OCI-LY1 (cell line): Measurements from ENCODE around the gene TPH1.

Experiments used
- H2AFZ ChIP-seq: fragments of 200-600 bp; sonication (generic), shearing (Covaris generic); 2 replicates; pipeline ENCODE4 v1.6.0; 2014; ENCODE audit warnings: antibody characterized with exemption, mild to moderate bottlenecking, low read length
- H3F3A ChIP-seq: fragments of 200-600 bp; sonication (generic), shearing (Covaris generic); 2 replicates; pipeline ENCODE4 v1.6.0; 2014; ENCODE audit warnings: mild to moderate bottlenecking, antibody characterized with exemption, low read length, moderate library complexity; ENCODE audit not compliant: insufficient read depth
- H3K27ac ChIP-seq: fragments of 200-600 bp; sonication (generic); 2 replicates; pipeline ENCODE4 v1.5.1; 2014; ENCODE audit warnings: low read length, mixed run types, mild to moderate bottlenecking, low read depth; ENCODE audit not compliant: poor library complexity, severe bottlenecking
- H3K27me3 ChIP-seq: fragments of 200-600 bp; sonication (generic); 2 replicates; pipeline ENCODE4 v1.6.0; 2014; ENCODE audit warnings: antibody characterized with exemption, mild to moderate bottlenecking, low read length, moderate library complexity; ENCODE audit not compliant: insufficient read depth
- H3K36me3 ChIP-seq: fragments of 200-600 bp; sonication (generic); 2 replicates; pipeline ENCODE4 v1.6.1; 2014; ENCODE audit warnings: mild to moderate bottlenecking, antibody characterized with exemption, low read length, moderate library complexity, mixed read lengths; ENCODE audit not compliant: insufficient read depth
- H3K4me1 ChIP-seq: fragments of 200-600 bp; sonication (generic); 2 replicates; pipeline ENCODE4 v1.5.1; 2014; ENCODE audit warnings: mild to moderate bottlenecking, low read length, moderate library complexity; ENCODE audit not compliant: insufficient read depth, severe bottlenecking
- H3K4me2 ChIP-seq: fragments of 200-600 bp; sonication (generic), shearing (Covaris generic); 2 replicates; pipeline ENCODE4 v1.6.1; 2014; ENCODE audit warnings: low read length
- H3K4me3 ChIP-seq: fragments of 200-600 bp; sonication (generic); 2 replicates; pipeline ENCODE4 v1.5.1; 2014; ENCODE audit warnings: low read length, low read depth, mild to moderate bottlenecking, mixed read lengths; ENCODE audit not compliant: poor library complexity, severe bottlenecking
- H3K79me2 ChIP-seq: fragments of 200-600 bp; shearing (Covaris generic); 2 replicates; pipeline ENCODE4 v1.6.1; 2016; ENCODE audit warnings: mixed run types, low read length, mixed read lengths; ENCODE audit not compliant: insufficient read depth
- H3K9ac ChIP-seq: fragments of 200-600 bp; sonication (generic), shearing (Covaris generic); 2 replicates; pipeline ENCODE4 v1.6.1; 2014; ENCODE audit warnings: mild to moderate bottlenecking, low read length, mixed read lengths
- H3K9me2 ChIP-seq: fragments of 200-600 bp; sonication (generic), shearing (Covaris generic); 2 replicates; pipeline ENCODE4 v1.6.1; 2014; ENCODE audit warnings: low read depth, mild to moderate bottlenecking, low read length, mixed read lengths
- H3K9me3 ChIP-seq: fragments of 200-600 bp; shearing (Covaris generic); 2 replicates; pipeline ENCODE4 v1.6.1; 2014; ENCODE audit warnings: low read length, mixed read lengths
- H4K20me1 ChIP-seq: fragments of 200-600 bp; sonication (generic), shearing (Covaris generic); 2 replicates; pipeline ENCODE4 v1.6.0; 2016; ENCODE audit warnings: mild to moderate bottlenecking, low read length; ENCODE audit not compliant: insufficient read depth
- EZH2 ChIP-seq: fragments of 200-600 bp; sonication (generic), shearing (Covaris generic); IDR thresholded peaks from 2 replicates; pipeline ENCODE4 v1.8.0; 2017; ENCODE audit warnings: borderline replicate concordance, mixed run types, mild to moderate bottlenecking, antibody characterized with exemption, low read length, moderate library complexity, mixed read lengths
- TF ChIP-seq, protein P1 (sequence below): fragments of 200-600 bp; sonication (generic), shearing (Covaris generic); IDR thresholded peaks from 2 replicates; pipeline ENCODE4 v1.5.1; 2017; ENCODE audit warnings: mild to moderate bottlenecking, antibody characterized with exemption, low read length, moderate library complexity, mixed read lengths

The TPH1 gene

DNA sequence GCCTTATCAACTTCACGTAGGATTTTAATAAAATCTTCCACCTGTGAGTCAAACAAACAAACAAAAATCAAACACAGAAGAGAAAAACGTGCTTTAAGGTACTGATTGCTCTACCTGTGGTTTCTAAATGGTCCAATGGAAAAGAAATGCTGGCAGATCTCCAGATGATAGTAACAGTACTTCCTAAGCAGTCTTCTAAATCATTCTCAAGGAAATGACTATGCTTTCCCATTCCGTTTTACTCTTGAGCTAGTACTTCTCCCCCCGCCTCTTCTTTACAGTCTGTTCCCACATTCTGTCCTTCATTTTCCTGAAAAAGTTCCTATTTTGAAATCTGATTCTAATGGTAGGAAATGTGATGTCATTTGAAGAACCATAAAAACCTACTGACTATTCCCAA is 34.4 kb upstream of the TPH1 start:
- H3K27ac ChIP-seq: no peak overlapping the region

DNA sequence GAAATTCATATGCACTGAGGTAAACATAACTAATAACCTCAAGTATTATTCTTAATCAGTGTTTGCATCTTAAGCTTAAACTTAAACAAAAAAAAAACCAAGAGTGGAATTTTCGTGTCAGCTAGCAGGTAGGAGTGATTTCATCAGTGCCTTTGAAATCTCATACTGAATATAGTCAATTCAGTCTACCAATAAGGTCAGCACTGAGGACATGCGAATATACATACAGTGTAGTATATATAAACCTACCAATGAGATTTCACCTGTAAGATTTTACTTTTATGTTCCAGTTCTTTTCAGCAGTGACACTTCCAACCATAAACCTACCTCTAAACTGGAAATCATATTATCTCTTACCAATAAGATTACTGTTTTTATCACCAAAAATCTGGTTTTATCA is 32.8 kb upstream of the TPH1 start:
- H3K4me2 ChIP-seq: no peak overlapping the region
- H3K9me3 ChIP-seq: no peaks in the 10 kb centered on the region
- no peak overlapping the region for H3K4me3 ChIP-seq
- H2AFZ ChIP-seq: no peak overlapping the region
- H3K27ac ChIP-seq: no peak overlapping the region
- no peak overlapping the region for H3K9ac ChIP-seq
- H3F3A ChIP-seq: no peaks in the 10 kb centered on the region
- no peaks in the 10 kb centered on the region for H3K4me1 ChIP-seq
- H3K27me3 ChIP-seq: no peaks in the 10 kb centered on the region
- H4K20me1 ChIP-seq: no peaks in the 10 kb centered on the region
- H3K9me2 ChIP-seq: no peaks in the 10 kb centered on the region
- H3K36me3 ChIP-seq: peaks cover 51% of the 10 kb centered on the region
- TF ChIP-seq EZH2: no peak
- TF ChIP-seq, protein P1, sequence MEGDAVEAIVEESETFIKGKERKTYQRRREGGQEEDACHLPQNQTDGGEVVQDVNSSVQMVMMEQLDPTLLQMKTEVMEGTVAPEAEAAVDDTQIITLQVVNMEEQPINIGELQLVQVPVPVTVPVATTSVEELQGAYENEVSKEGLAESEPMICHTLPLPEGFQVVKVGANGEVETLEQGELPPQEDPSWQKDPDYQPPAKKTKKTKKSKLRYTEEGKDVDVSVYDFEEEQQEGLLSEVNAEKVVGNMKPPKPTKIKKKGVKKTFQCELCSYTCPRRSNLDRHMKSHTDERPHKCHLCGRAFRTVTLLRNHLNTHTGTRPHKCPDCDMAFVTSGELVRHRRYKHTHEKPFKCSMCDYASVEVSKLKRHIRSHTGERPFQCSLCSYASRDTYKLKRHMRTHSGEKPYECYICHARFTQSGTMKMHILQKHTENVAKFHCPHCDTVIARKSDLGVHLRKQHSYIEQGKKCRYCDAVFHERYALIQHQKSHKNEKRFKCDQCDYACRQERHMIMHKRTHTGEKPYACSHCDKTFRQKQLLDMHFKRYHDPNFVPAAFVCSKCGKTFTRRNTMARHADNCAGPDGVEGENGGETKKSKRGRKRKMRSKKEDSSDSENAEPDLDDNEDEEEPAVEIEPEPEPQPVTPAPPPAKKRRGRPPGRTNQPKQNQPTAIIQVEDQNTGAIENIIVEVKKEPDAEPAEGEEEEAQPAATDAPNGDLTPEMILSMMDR: no peak
- no peaks in the 10 kb centered on the region for H3K79me2 ChIP-seq

More for the DNA sequence above, 34.4 kb upstream of the TPH1 start:
- H3K79me2 ChIP-seq: no peaks in the 10 kb centered on the region
- H3F3A ChIP-seq: no peaks in the 10 kb centered on the region
- H3K9ac ChIP-seq: no peak overlapping the region
- no peak overlapping the region for H3K4me2 ChIP-seq
- no peak overlapping the region for H3K4me3 ChIP-seq
- TF ChIP-seq, protein P1: no peak
- TF ChIP-seq EZH2: no peak
- H3K9me2 ChIP-seq: no peaks in the 10 kb centered on the region
- no peaks in the 10 kb centered on the region for H4K20me1 ChIP-seq
- peaks cover 66% of the 10 kb centered on the region for H3K36me3 ChIP-seq
- H3K27me3 ChIP-seq: no peaks in the 10 kb centered on the region
- H3K4me1 ChIP-seq: no peaks in the 10 kb centered on the region
- H2AFZ ChIP-seq: no peak overlapping the region
- H3K9me3 ChIP-seq: no peaks in the 10 kb centered on the region

DNA sequence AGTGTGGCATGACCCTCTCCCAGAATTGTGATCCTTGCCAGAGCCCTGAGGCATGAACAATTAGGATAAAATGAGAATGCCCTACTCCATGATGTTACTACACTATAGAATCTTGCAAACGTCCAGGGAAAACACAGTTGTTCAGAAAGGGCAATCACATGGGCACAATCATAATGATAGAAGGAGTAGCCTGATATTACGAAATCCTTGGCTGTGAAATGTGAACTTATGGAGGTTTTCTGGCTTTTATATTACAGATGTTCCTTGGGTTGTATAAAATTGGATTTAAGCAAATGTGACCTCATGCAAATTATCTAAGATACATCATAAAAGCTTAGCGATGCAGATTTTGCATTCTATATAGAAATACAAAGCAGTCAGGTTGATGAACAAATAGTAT is 29.4 kb upstream of the TPH1 start:
- TF ChIP-seq EZH2: no peak
- TF ChIP-seq, protein P1: no peak
- H3K9me2 ChIP-seq: no peaks in the 10 kb centered on the region
- H3K4me2 ChIP-seq: no peak overlapping the region
- no peaks in the 10 kb centered on the region for H3K79me2 ChIP-seq
- no peaks in the 10 kb centered on the region for H3K4me1 ChIP-seq
- H3K27ac ChIP-seq: no peak overlapping the region
- H3K4me3 ChIP-seq: no peak overlapping the region
- no peak overlapping the region for H2AFZ ChIP-seq
- no peak overlapping the region for H3K9ac ChIP-seq
- H3K9me3 ChIP-seq: no peaks in the 10 kb centered on the region
- no peaks in the 10 kb centered on the region for H3K27me3 ChIP-seq
- H3F3A ChIP-seq: no peaks in the 10 kb centered on the region
- peaks cover 19% of the 10 kb centered on the region for H3K36me3 ChIP-seq
- H4K20me1 ChIP-seq: no peaks in the 10 kb centered on the region
